ENCODE data around the gene ABHD4. TPM values are rescaled to one million over a fixed set of nuclear protein-coding genes. Genes with fewer than 3 reads are reported as not detected.

Gene ABHD4
- total RNA-seq, 2 donors from 2014 or later, result 25.9 to 116 TPM

DNA sequence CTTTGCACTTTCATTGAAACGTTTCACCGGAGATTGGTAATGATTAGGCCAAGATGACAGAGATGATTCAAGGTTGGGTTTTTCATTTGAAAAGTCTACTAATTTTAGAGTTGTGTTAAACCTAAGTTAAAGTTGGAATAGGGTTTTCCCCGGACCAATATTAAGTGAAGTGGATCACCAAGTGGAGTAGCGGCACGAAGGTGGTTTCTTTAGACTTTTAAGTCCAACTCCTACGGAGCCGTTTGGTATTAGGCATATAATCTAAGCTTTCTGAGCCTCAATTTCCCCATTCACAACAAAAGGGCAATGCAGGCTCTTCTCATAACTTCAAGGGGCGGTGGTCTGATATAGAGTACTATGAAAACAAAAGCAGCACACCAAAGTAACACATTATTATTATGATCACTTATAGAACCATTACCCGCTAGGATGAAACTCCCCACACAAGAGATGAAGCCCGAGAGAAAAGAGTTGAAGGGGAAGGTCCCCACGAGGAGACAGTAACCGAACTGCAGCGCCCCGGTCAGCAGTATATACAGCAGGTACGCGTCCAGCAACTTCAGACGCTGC lies 9.5 kb upstream of the ABHD4 start:
- no peak for DNase-seq (ENCODE audit: low spot score)
- Histone ChIP-seq H3K27me3 (replicated peaks; ENCODE audit: insufficient read depth) (no peaks in the 10 kb centered on the region), H3K4me1 (replicated peaks) (peaks cover 7% of the 10 kb centered on the region), H3K9me3 (no peaks in the 10 kb centered on the region), H3K27ac (peak overlapping the region; percentile 79 to 84), H3K36me3 (no peaks in the 10 kb centered on the region), H3K4me3 (peak overlapping the region; percentile 60 to 73)
- TF ChIP-seq POLR2A (IDR thresholded peaks at IDR 0.05) (no peak), POLR2AphosphoS5 (IDR thresholded peaks at IDR 0.05) (no peak)
- TF ChIP-seq, protein P1, sequence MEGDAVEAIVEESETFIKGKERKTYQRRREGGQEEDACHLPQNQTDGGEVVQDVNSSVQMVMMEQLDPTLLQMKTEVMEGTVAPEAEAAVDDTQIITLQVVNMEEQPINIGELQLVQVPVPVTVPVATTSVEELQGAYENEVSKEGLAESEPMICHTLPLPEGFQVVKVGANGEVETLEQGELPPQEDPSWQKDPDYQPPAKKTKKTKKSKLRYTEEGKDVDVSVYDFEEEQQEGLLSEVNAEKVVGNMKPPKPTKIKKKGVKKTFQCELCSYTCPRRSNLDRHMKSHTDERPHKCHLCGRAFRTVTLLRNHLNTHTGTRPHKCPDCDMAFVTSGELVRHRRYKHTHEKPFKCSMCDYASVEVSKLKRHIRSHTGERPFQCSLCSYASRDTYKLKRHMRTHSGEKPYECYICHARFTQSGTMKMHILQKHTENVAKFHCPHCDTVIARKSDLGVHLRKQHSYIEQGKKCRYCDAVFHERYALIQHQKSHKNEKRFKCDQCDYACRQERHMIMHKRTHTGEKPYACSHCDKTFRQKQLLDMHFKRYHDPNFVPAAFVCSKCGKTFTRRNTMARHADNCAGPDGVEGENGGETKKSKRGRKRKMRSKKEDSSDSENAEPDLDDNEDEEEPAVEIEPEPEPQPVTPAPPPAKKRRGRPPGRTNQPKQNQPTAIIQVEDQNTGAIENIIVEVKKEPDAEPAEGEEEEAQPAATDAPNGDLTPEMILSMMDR (IDR thresholded peaks at IDR 0.05), result no peak
- WGBS, result 2% methylated on average over 17 of the region's 17 CpGs
- intact Hi-C loops (cut with DNase I), result loop anchor here (5.0 kb wide), 1 partner anchor 249 kb away; the partner anchor contains the start of gene MMP14

DNA sequence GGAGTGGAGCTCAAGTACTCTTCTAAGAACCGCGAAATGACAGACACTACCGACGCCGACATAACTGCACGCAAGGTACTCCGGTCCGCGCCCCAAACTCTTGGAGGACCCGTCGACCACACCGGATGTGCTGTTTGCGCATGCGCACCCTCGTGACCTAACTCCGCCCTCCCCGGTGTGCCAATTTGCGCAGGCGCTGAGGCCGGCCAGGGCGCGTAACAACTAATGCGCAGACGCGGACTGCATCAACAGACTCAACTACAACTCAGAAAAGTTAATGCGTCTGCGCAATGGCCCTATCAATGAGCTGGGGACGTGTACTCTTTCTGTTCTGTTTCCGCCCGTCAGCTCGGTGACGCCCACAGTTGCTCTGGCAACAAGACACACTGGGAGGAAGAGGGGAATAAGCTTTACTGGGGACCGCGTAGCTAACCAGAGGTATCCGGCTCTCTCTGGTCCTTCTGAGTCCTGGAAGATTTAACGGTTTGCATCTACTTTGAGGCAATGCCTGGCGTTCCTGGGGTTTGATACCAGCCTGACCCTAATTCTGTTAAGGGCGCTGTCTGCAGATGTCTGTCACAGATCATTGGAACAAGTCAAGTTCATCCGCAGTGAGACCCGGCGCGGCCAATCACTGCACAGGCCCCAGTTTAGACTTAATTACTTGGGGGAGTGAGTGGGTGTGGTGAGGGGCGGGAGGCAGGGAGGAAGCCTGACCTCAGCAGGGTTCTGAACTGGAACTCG lies 8.8 kb upstream of the ABHD4 start, which contains the start of gene DAD1:
TSS of gene DAD1 (minus strand) at position 129 of the 744 bp plus-strand sequence. CDS start at position 62, 67 bp downstream.
- under 1% methylated on average over 44 of the region's 44 CpGs for WGBS
- Histone ChIP-seq H3K27ac (peak within 1 kb of the TSS; percentile 79 to 84), H3K9me3 (no peaks in the 10 kb centered on the region), H3K4me3 (peak within 1 kb of the TSS; percentile 60 to 73), H3K27me3 (replicated peaks; ENCODE audit: insufficient read depth) (no peaks in the 10 kb centered on the region), H3K36me3 (no peaks in the 10 kb centered on the region), H3K4me1 (replicated peaks) (peaks cover 7% of the 10 kb centered on the region)
- DNase-seq (ENCODE audit: low spot score), result peak; percentile 99
- peak; percentile 90 for TF ChIP-seq POLR2A (IDR thresholded peaks at IDR 0.05)
- TF ChIP-seq, protein P1 (IDR thresholded peaks at IDR 0.05), result peak in 1 of 4 experiments; percentile 15
- TF ChIP-seq POLR2AphosphoS5 (IDR thresholded peaks at IDR 0.05), result peak; percentile 100
- intact Hi-C loops (cut with DNase I), result loop anchor here (5.0 kb wide), 1 partner anchor 248 kb away; the partner anchor contains the start of gene MMP14

DNA sequence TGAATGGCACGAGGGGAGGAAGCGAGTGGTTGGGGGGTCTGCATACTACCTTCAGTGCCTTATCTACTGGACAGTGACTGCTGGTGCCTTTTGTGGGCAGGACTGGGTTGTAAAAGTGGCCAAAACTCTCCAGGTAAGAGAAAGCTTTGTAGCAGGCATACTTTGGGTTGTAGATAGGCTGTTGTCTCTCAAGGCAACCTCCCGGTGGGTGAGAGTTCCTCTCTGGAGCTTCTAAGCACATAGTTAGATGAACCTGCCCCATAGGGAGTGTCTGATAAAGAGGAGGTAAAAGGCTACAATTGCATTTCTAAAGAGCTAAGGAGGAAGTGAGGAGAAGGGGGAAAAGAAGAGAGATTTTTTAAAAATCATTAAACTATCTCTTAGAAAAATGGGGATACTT lies 4.9 kb upstream of the ABHD4 start:
- WGBS, result 40% methylated on average over 3 of the region's 3 CpGs
- no peak for DNase-seq (ENCODE audit: low spot score)
- H3K9me3 ChIP-seq, result no peaks in the 10 kb centered on the region
- no peak for TF ChIP-seq POLR2A (IDR thresholded peaks at IDR 0.05)
- no peaks in the 10 kb centered on the region for H3K27me3 ChIP-seq (replicated peaks; ENCODE audit: insufficient read depth)
- H3K36me3 ChIP-seq, result no peaks in the 10 kb centered on the region
- no peak overlapping the region for H3K27ac ChIP-seq
- no peak overlapping the region for H3K4me3 ChIP-seq
- intact Hi-C loops (cut with DNase I), result loop anchor here (10.0 kb wide), 1 partner anchor 172 kb away; the partner anchor contains the start of gene OXA1L
- no peaks in the 10 kb centered on the region for H3K4me1 ChIP-seq (replicated peaks)

DNA sequence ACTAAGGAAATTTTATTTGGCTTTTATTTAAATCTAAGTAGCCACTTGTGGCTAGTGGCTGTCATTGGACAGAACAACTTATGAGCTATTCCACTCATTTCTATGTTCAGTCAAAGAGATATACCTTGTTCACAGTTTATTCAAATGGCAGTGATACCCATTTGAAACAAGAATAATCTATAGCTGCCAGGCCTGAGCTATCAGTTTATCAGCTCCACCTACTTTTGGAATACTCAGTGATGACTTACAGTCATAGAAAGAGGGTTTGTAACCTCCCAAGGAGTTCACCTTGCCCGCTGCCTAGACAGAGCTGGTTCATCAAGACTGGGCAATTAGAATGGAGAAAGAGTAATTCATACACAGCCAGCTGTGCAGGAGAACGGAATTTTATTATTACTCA lies 4.5 kb upstream of the ABHD4 start:
- WGBS, result 75% methylated on average over 2 of the region's 2 CpGs
- DNase-seq (ENCODE audit: low spot score), result no peak
- no peak for TF ChIP-seq POLR2A (IDR thresholded peaks at IDR 0.05)
- TF ChIP-seq, protein P1 (IDR thresholded peaks at IDR 0.05), result no peak
- TF ChIP-seq POLR2AphosphoS5 (IDR thresholded peaks at IDR 0.05), result no peak
- Histone ChIP-seq H3K4me3 (no peak overlapping the region), H3K27ac (no peak overlapping the region), H3K36me3 (no peaks in the 10 kb centered on the region), H3K27me3 (replicated peaks; ENCODE audit: insufficient read depth) (no peaks in the 10 kb centered on the region), H3K9me3 (no peaks in the 10 kb centered on the region), H3K4me1 (replicated peaks) (no peaks in the 10 kb centered on the region)
- intact Hi-C loops (cut with DNase I), result loop anchor here (10.0 kb wide), 1 partner anchor 171 kb away; the partner anchor contains the start of gene OXA1L

DNA sequence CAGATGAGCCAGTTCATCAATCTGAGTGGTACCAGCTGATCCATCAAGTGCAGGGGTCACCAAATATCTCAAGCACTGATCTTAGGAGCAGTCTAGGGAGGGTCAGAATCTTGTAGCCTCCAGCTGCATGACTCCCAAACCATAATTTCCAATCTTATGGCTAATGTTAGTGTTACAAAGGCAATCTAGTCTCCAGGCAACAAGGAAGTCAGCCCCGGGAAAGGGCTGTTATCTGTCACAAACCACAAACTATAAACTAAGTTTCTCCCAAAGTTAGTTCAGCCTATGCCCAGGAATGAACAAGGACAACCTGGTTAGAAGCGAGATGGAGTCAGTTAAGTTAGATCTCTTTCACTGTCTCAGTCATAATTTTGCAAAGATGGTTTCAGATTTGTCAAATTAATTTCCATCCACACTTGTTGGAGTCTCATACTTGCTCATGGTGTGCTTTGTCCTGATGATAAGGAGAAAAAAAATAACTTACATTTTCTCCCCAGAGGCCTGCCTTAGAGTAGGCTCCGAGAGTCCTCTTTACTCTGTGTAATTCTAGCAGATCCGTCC lies 3.9 kb upstream of the ABHD4 start:
- Histone ChIP-seq H3K36me3 (no peaks in the 10 kb centered on the region), H3K27ac (no peak overlapping the region), H3K9me3 (no peaks in the 10 kb centered on the region), H3K4me1 (replicated peaks) (no peaks in the 10 kb centered on the region), H3K27me3 (replicated peaks; ENCODE audit: insufficient read depth) (no peaks in the 10 kb centered on the region), H3K4me3 (no peak overlapping the region)
- no peak for DNase-seq (ENCODE audit: low spot score)
- intact Hi-C loops (cut with DNase I), result loop anchor here (10.0 kb wide), 1 partner anchor 171 kb away; the partner anchor contains the start of gene OXA1L
- TF ChIP-seq, protein P1 (IDR thresholded peaks at IDR 0.05), result no peak
- 46% methylated on average over 4 of the region's 4 CpGs for WGBS

Data from prostate gland (tissue), 2 donors.